ENCODE measurements around the gene ZNF205.

Gene ZNF205

GRCh38 chr16:3141781-3142311 lies 29.5 kb downstream of the ZNF205 start:
- TF ChIP-seq TAF1 (IDR thresholded peaks at IDR 0.05; ENCODE audit: borderline replicate concordance, insufficient read depth, low read length) (no peak), REST (IDR thresholded peaks at IDR 0.05; ENCODE audit: insufficient read depth in 1 of 2, low read depth in 2 of 2, low read length in 2 of 2) (no peak), FOXP2 (optimal IDR thresholded peaks at IDR 0.05; ENCODE audit: borderline replicate concordance, extremely low read depth, extremely low read length, insufficient read depth) (no peak), SIN3A (IDR thresholded peaks at IDR 0.05; ENCODE audit: borderline replicate concordance, insufficient read depth, low read length) (no peak), POLR2AphosphoS5 (IDR thresholded peaks at IDR 0.05; ENCODE audit: low read depth, low read length) (no peak)

GRCh38 chr16:3142327-3142726 lies 29.9 kb downstream of the ZNF205 start:
- no peak for TF ChIP-seq TAF1 (IDR thresholded peaks at IDR 0.05; ENCODE audit: borderline replicate concordance, insufficient read depth, low read length)
- TF ChIP-seq REST (IDR thresholded peaks at IDR 0.05; ENCODE audit: insufficient read depth in 1 of 2, low read depth in 2 of 2, low read length in 2 of 2) = no peak
- no peak for TF ChIP-seq POLR2AphosphoS5 (IDR thresholded peaks at IDR 0.05; ENCODE audit: low read depth, low read length)
- no peak for TF ChIP-seq SIN3A (IDR thresholded peaks at IDR 0.05; ENCODE audit: borderline replicate concordance, insufficient read depth, low read length)
- TF ChIP-seq FOXP2 (optimal IDR thresholded peaks at IDR 0.05; ENCODE audit: borderline replicate concordance, extremely low read depth, extremely low read length, insufficient read depth) = no peak

GRCh38 chr16:3142770-3143169 lies 30.4 kb downstream of the ZNF205 start:
- no peak for TF ChIP-seq FOXP2 (optimal IDR thresholded peaks at IDR 0.05; ENCODE audit: borderline replicate concordance, extremely low read depth, extremely low read length, insufficient read depth)
- TF ChIP-seq REST (IDR thresholded peaks at IDR 0.05; ENCODE audit: insufficient read depth in 1 of 2, low read depth in 2 of 2, low read length in 2 of 2) = no peak
- TF ChIP-seq POLR2AphosphoS5 (IDR thresholded peaks at IDR 0.05; ENCODE audit: low read depth, low read length) = no peak
- TF ChIP-seq TAF1 (IDR thresholded peaks at IDR 0.05; ENCODE audit: borderline replicate concordance, insufficient read depth, low read length) = no peak
- TF ChIP-seq SIN3A (IDR thresholded peaks at IDR 0.05; ENCODE audit: borderline replicate concordance, insufficient read depth, low read length) = no peak

- TF ChIP-seq FOXP2 (optimal IDR thresholded peaks at IDR 0.05; ENCODE audit: borderline replicate concordance, extremely low read depth, extremely low read length, insufficient read depth) = no peak
- no peak for TF ChIP-seq POLR2AphosphoS5 (IDR thresholded peaks at IDR 0.05; ENCODE audit: low read depth, low read length)
- no peak for TF ChIP-seq SIN3A (IDR thresholded peaks at IDR 0.05; ENCODE audit: borderline replicate concordance, insufficient read depth, low read length)
- no peak for TF ChIP-seq TAF1 (IDR thresholded peaks at IDR 0.05; ENCODE audit: borderline replicate concordance, insufficient read depth, low read length)
- TF ChIP-seq REST (IDR thresholded peaks at IDR 0.05; ENCODE audit: insufficient read depth in 1 of 2, low read depth in 2 of 2, low read length in 2 of 2) = no peak
Observed at GRCh38 chr16:3143189-3143588, 30.8 kb downstream of the ZNF205 start.

Measured in PFSK-1 (cell line).